ENCODE data around the gene LDLRAD4. TPM values are rescaled to one million over a fixed set of nuclear protein-coding genes. Genes with fewer than 3 reads are reported as not detected.

Gene LDLRAD4
- total and polyA plus RNA-seq, 9 of the 15 experiments (the other 6 are each of a cell fraction or from before 2014, with no cell fraction given): 0.01 TPM; not detected in 8

DNA sequence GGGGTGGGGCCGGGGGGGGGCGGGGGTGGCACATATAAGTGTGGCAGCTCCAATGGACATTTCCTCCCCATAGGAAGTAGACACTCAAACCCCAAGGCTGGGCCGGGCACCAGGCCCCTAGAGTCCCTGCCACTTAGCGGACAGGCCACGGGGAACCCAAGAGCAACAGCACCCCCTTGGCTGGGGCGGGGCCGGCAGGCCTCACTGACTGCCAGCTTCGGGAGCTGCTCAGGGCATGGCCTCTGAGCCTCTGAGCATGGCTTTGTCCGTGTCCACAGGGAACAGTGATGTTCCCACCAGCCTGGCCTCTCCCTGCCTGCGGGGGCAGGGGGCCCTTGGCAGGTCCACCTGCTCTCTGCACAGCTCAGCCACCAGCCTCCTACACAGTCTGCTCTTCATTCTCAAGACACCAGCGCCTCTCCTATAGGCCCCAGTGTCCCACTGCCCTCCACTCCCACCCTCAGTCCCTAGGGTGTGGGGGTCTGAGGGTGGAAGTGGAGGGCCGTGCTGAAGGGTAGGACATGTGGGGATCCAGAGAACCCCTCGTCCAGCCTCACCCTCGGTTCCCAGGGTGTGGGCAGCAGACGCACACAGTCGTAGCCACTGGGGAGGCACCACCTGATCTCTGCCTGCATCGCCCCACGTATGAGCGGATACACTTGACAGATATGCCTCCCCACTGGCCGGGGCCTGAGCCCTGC is 401.1 kb downstream of the LDLRAD4 start (continued):
- TF ChIP-seq, protein P1, sequence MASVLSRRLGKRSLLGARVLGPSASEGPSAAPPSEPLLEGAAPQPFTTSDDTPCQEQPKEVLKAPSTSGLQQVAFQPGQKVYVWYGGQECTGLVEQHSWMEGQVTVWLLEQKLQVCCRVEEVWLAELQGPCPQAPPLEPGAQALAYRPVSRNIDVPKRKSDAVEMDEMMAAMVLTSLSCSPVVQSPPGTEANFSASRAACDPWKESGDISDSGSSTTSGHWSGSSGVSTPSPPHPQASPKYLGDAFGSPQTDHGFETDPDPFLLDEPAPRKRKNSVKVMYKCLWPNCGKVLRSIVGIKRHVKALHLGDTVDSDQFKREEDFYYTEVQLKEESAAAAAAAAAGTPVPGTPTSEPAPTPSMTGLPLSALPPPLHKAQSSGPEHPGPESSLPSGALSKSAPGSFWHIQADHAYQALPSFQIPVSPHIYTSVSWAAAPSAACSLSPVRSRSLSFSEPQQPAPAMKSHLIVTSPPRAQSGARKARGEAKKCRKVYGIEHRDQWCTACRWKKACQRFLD (CRISPR knock-in tag; IDR thresholded peaks at IDR 0.05): no peak
- TF ChIP-seq HDAC2 (IDR thresholded peaks at IDR 0.05): no peak
- no peak for TF ChIP-seq GTF2F1 (IDR thresholded peaks at IDR 0.05; ENCODE audit: low read depth, low read length)
- TF ChIP-seq, protein P2, sequence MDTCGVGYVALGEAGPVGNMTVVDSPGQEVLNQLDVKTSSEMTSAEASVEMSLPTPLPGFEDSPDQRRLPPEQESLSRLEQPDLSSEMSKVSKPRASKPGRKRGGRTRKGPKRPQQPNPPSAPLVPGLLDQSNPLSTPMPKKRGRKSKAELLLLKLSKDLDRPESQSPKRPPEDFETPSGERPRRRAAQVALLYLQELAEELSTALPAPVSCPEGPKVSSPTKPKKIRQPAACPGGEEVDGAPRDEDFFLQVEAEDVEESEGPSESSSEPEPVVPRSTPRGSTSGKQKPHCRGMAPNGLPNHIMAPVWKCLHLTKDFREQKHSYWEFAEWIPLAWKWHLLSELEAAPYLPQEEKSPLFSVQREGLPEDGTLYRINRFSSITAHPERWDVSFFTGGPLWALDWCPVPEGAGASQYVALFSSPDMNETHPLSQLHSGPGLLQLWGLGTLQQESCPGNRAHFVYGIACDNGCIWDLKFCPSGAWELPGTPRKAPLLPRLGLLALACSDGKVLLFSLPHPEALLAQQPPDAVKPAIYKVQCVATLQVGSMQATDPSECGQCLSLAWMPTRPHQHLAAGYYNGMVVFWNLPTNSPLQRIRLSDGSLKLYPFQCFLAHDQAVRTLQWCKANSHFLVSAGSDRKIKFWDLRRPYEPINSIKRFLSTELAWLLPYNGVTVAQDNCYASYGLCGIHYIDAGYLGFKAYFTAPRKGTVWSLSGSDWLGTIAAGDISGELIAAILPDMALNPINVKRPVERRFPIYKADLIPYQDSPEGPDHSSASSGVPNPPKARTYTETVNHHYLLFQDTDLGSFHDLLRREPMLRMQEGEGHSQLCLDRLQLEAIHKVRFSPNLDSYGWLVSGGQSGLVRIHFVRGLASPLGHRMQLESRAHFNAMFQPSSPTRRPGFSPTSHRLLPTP (IDR thresholded peaks at IDR 0.05; ENCODE audit: borderline replicate concordance, extremely low read depth, insufficient read length): no peak
- TF ChIP-seq POLR3G (IDR thresholded peaks at IDR 0.05; ENCODE audit: extremely low read depth, insufficient read length, insufficient replicate concordance): no peak
- TF ChIP-seq ZNF354B (CRISPR knock-in tag; IDR thresholded peaks at IDR 0.05): no peak
- TF ChIP-seq, protein P3, sequence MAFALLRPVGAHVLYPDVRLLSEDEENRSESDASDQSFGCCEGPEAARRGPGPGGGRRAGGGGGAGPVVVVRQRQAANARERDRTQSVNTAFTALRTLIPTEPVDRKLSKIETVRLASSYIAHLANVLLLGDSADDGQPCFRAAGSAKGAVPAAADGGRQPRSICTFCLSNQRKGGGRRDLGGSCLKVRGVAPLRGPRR (CRISPR knock-in tag; IDR thresholded peaks at IDR 0.05): no peak
- TF ChIP-seq FOXA1 (IDR thresholded peaks at IDR 0.05; ENCODE audit: borderline replicate concordance): no peak
- TF ChIP-seq ZNF717 (CRISPR knock-in tag; IDR thresholded peaks at IDR 0.05): no peak
- no peak for TF ChIP-seq SAFB (IDR thresholded peaks at IDR 0.05; ENCODE audit: borderline replicate concordance, low read depth, low read length)
- TF ChIP-seq, protein P4, sequence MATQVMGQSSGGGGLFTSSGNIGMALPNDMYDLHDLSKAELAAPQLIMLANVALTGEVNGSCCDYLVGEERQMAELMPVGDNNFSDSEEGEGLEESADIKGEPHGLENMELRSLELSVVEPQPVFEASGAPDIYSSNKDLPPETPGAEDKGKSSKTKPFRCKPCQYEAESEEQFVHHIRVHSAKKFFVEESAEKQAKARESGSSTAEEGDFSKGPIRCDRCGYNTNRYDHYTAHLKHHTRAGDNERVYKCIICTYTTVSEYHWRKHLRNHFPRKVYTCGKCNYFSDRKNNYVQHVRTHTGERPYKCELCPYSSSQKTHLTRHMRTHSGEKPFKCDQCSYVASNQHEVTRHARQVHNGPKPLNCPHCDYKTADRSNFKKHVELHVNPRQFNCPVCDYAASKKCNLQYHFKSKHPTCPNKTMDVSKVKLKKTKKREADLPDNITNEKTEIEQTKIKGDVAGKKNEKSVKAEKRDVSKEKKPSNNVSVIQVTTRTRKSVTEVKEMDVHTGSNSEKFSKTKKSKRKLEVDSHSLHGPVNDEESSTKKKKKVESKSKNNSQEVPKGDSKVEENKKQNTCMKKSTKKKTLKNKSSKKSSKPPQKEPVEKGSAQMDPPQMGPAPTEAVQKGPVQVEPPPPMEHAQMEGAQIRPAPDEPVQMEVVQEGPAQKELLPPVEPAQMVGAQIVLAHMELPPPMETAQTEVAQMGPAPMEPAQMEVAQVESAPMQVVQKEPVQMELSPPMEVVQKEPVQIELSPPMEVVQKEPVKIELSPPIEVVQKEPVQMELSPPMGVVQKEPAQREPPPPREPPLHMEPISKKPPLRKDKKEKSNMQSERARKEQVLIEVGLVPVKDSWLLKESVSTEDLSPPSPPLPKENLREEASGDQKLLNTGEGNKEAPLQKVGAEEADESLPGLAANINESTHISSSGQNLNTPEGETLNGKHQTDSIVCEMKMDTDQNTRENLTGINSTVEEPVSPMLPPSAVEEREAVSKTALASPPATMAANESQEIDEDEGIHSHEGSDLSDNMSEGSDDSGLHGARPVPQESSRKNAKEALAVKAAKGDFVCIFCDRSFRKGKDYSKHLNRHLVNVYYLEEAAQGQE (IDR thresholded peaks at IDR 0.05; ENCODE audit: borderline replicate concordance): no peak
- TF ChIP-seq, protein P4 (CRISPR knock-in tag; IDR thresholded peaks at IDR 0.05; ENCODE audit: low read depth): no peak

Measured in K562 (cell line).